Measurements from ENCODE around the gene ARL10. TPM values are rescaled to one million over a fixed set of nuclear protein-coding genes. Genes with fewer than 3 reads are reported as not detected.

The ARL10 gene, protein sequence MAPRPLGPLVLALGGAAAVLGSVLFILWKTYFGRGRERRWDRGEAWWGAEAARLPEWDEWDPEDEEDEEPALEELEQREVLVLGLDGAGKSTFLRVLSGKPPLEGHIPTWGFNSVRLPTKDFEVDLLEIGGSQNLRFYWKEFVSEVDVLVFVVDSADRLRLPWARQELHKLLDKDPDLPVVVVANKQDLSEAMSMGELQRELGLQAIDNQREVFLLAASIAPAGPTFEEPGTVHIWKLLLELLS
- total RNA-seq = 108 TPM

GRCh38 chr5:176365351-176366231, at the start of gene ARL10:
TSS of gene ARL10 (plus strand) at chr5:176365487. CDS start at chr5:176365564, 77 bp downstream.

DNA sequence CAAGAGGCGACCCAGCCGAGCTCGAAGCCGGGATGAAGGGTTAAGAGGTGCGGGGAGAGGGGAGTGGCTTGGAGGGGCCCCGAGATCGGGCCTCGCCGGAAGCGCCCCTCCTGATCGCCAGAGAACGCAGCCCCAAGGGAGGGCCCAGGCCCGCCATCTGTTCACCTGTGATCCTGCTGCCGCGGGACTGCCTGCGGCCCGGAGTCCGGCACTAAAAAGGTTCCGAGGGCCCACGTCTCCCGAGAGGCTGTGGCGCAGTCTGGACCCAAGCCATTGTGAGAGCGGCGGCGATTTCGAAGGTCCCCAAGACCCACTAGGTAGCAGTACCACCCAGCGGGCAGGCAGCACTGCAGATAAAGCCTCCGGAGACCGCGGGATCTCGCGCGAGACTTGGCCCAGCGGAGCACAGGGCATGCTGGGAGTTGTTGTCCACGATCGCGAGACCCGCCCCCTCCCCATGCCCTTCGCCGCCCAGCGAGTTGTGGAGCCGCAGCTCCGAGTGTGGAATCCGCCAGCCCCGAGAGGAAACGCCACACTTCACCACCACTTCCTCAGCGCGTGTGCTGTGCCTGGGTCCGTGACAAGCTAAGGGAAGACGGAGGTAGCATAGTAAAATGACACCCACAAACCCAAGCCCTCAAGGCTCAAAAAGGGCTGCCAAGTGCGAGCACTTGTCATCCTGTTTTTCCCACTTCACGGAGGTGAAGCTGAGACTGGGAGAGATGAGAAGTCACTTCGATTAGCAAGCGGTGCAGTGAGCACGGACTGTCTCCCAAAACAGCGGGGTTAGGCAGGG, 3.7 kb upstream of the ARL10 start, which contains the start of gene KIAA1191:
TSS of gene KIAA1191 (minus strand) at position 328 of the 796 bp plus-strand sequence. CDS start 2,256 bp downstream, outside the sequence.

DNA sequence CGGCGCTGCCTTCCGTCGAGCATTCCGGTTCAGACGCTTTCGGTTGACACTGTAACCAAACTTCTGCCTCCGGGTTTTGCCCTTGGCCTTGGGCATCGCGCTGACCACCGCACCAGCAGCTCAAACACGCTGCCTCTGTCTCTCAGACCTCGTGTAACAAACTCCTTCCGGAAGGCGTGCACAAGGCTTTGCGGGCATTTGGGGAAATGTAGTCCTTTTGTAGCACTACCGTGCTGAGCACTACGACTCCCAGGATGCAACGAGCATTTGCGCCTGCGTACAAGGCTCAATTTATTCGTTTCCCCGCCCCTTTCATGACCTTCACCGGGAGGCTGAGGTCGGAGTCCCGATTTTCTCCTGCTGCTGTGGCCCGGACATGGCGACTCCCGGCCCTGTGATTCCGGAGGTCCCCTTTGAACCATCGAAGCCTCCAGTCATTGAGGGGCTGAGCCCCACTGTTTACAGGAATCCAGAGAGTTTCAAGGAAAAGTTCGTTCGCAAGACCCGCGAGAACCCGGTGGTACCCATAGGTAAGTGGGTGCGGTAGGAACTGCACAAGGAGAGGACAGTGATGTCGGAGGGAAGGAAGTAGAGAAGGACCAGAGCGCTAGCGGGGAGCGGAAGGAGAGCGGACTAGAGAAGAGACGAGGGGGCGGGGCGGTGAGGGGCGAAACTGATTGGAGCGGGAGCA, 23.3 kb downstream of the ARL10 start, which contains the start of the genes HIGD2A and NOP16:
TSS of gene HIGD2A (plus strand) at position 308 of the 691 bp plus-strand sequence. CDS start at position 377, 69 bp downstream.
TSS of gene NOP16 (minus strand) at position 155 of the 691 bp plus-strand sequence. CDS start at position 96, 59 bp downstream.

GRCh38 chr5:176415952-176416924, 51.0 kb downstream of the ARL10 start, which contains the start of gene CLTB:
TSS of gene CLTB (minus strand) at chr5:176416539. CDS start at chr5:176416363, 176 bp downstream.

Small RNA genes lying within 50 kb of the gene (small RNA-seq; reads per million reads assigned to genes)
- gene MIR1271 (ENCODE audit: low replicate concordance) = 15.5 reads per million, percentile 91 among the genes with 10 or more reads in this experiment

Other genes with a start within 250 kb of the ARL10 start
- 31.9 TPM for gene SIMC1, start 127.1 kb upstream of the ARL10 start, total RNA-seq
- 114 TPM for gene KIAA1191, start 3.7 kb upstream of the ARL10 start, total RNA-seq
- gene NOP16, start 23.1 kb downstream of the ARL10 start, total RNA-seq = 9.1 TPM
- gene HIGD2A, start 23.3 kb downstream of the ARL10 start, total RNA-seq = 28.5 TPM
- gene CLTB, start 51.1 kb downstream of the ARL10 start, total RNA-seq = 47.6 TPM
- gene FAF2, start 82.9 kb downstream of the ARL10 start, total RNA-seq = 37.9 TPM
- gene RNF44, start 171.9 kb downstream of the ARL10 start, total RNA-seq = 21.0 TPM
- gene CDHR2, start 183.9 kb downstream of the ARL10 start, total RNA-seq = 0.63 TPM
- gene GPRIN1, start 244.7 kb downstream of the ARL10 start, total RNA-seq = 113 TPM